Lower leg skin (tissue), 3 donors: Measurements from ENCODE around the gene GOLGA6L1.
"Not testable (repeated sequence)": the region's sequence is repeated elsewhere in the genome, so short reads cannot be mapped to it uniquely, and the experiment has no call there.

ENCODE experiments used
- CTCF ChIP-seq, 3 donors: fragments of 450-650 bp; IDR thresholded peaks; one replicate each; pipeline ENCODE4 v1.5.1; 2016; ENCODE audit warnings: antibody characterized with exemption in 3 of 3, mild to moderate bottlenecking in 3 of 3, moderate library complexity in 2 of 3
- POLR2A ChIP-seq, 2 donors: fragments of 450-650 bp; IDR thresholded peaks; one replicate each; pipeline ENCODE4 v1.6.1; 2016 to 2017; ENCODE audit warnings: antibody characterized with exemption in 2 of 2, mild to moderate bottlenecking in 1 of 2, moderate library complexity in 1 of 2

GRCh38 chr15:23180547-23180927 lies 43.9 kb upstream of the GOLGA6L1 start:
- TF ChIP-seq CTCF, POLR2A (IDR thresholded peaks at IDR 0.05): not testable (repeated sequence)
